ENCODE measurements around the gene C3orf80.
"Not testable (repeated sequence)": the region's sequence is repeated elsewhere in the genome, so short reads cannot be mapped to it uniquely, and the experiment has no call there.

The C3orf80 gene

GRCh38 chr3:160204396-160205011 lies 20.7 kb upstream of the C3orf80 start:
- not testable (repeated sequence) for H3K4me3 ChIP-seq (replicated peaks; ENCODE audit: insufficient read depth, low read length); H3K27me3 ChIP-seq (ENCODE audit: insufficient read depth, poor library complexity, severe bottlenecking)
- 0 out of 2 replicates have a peak overlapping the region, but pooled peaks have one; percentile 41 for H3K27ac ChIP-seq (replicated peaks)
- peak; percentile 90 for TF ChIP-seq SPI1 (IDR thresholded peaks at IDR 0.05; ENCODE audit: borderline replicate concordance, low read depth)
- peak; percentile 67 to 72 for DNase-seq (ENCODE audit: low read depth in 1 of 2, low spot score in 1 of 2)

- no peak for TF ChIP-seq SPI1 (IDR thresholded peaks at IDR 0.05; ENCODE audit: borderline replicate concordance, low read depth)
- TF ChIP-seq CTCF (IDR thresholded peaks at IDR 0.05; ENCODE audit: insufficient read depth, low read length), result no peak
- TF ChIP-seq REST (IDR thresholded peaks at IDR 0.05; ENCODE audit: insufficient replicate concordance, low read depth), result no peak
- TF ChIP-seq POLR2AphosphoS5 (IDR thresholded peaks at IDR 0.05; ENCODE audit: low read depth), result no peak
- no peak for TF ChIP-seq GABPA (IDR thresholded peaks at IDR 0.05; ENCODE audit: low read depth)
- no peak overlapping the region for H3K27ac ChIP-seq (replicated peaks)
- DNase-seq (ENCODE audit: low read depth in 1 of 2, low spot score in 1 of 2), result no peak
Observed at GRCh38 chr3:160205606-160206005, 19.6 kb upstream of the C3orf80 start.

GRCh38 chr3:160210341-160210740 lies 14.9 kb upstream of the C3orf80 start:
- Histone ChIP-seq H3K4me3 (replicated peaks; ENCODE audit: insufficient read depth, low read length) (no peak overlapping the region), H3K27ac (replicated peaks) (no peak overlapping the region), H3K27me3 (ENCODE audit: insufficient read depth, poor library complexity, severe bottlenecking) (no peaks in the 10 kb centered on the region)
- no peak for TF ChIP-seq SPI1 (IDR thresholded peaks at IDR 0.05; ENCODE audit: borderline replicate concordance, low read depth)
- TF ChIP-seq POLR2AphosphoS5 (IDR thresholded peaks at IDR 0.05; ENCODE audit: low read depth), result no peak
- no peak for TF ChIP-seq REST (IDR thresholded peaks at IDR 0.05; ENCODE audit: insufficient replicate concordance, low read depth)
- no peak for TF ChIP-seq CTCF (IDR thresholded peaks at IDR 0.05; ENCODE audit: insufficient read depth, low read length)
- TF ChIP-seq GABPA (IDR thresholded peaks at IDR 0.05; ENCODE audit: low read depth), result no peak
- DNase-seq (ENCODE audit: low read depth in 1 of 2, low spot score in 1 of 2), result no peak

More at GRCh38 chr3:160205606-160206005, 19.6 kb upstream of the C3orf80 start:
- H3K4me3 ChIP-seq (replicated peaks; ENCODE audit: insufficient read depth, low read length), result no peak overlapping the region
- no peaks in the 10 kb centered on the region for H3K27me3 ChIP-seq (ENCODE audit: insufficient read depth, poor library complexity, severe bottlenecking)

GRCh38 chr3:160210799-160211221 lies 14.4 kb upstream of the C3orf80 start:
- peak in 1 of 2 experiments; percentile 25 for DNase-seq (ENCODE audit: low read depth in 1 of 2, low spot score in 1 of 2)
- H3K4me3 ChIP-seq (replicated peaks; ENCODE audit: insufficient read depth, low read length), result no peak overlapping the region
- TF ChIP-seq GABPA (IDR thresholded peaks at IDR 0.05; ENCODE audit: low read depth) (no peak), SPI1 (IDR thresholded peaks at IDR 0.05; ENCODE audit: borderline replicate concordance, low read depth) (no peak), REST (IDR thresholded peaks at IDR 0.05; ENCODE audit: insufficient replicate concordance, low read depth) (no peak), CTCF (IDR thresholded peaks at IDR 0.05; ENCODE audit: insufficient read depth, low read length) (no peak), POLR2AphosphoS5 (IDR thresholded peaks at IDR 0.05; ENCODE audit: low read depth) (no peak)
- H3K27me3 ChIP-seq (ENCODE audit: insufficient read depth, poor library complexity, severe bottlenecking), result no peaks in the 10 kb centered on the region
- no peak overlapping the region for H3K27ac ChIP-seq (replicated peaks)

All from HL-60 (cell line).